Measurements from ENCODE around the gene TACC3. TPM values are rescaled to one million over a fixed set of nuclear protein-coding genes. Genes with fewer than 3 reads are reported as not detected.

The TACC3 gene
- polyA plus RNA-seq, 4 donors = 11.9 to 41.4 (median 18.5) TPM

DNA sequence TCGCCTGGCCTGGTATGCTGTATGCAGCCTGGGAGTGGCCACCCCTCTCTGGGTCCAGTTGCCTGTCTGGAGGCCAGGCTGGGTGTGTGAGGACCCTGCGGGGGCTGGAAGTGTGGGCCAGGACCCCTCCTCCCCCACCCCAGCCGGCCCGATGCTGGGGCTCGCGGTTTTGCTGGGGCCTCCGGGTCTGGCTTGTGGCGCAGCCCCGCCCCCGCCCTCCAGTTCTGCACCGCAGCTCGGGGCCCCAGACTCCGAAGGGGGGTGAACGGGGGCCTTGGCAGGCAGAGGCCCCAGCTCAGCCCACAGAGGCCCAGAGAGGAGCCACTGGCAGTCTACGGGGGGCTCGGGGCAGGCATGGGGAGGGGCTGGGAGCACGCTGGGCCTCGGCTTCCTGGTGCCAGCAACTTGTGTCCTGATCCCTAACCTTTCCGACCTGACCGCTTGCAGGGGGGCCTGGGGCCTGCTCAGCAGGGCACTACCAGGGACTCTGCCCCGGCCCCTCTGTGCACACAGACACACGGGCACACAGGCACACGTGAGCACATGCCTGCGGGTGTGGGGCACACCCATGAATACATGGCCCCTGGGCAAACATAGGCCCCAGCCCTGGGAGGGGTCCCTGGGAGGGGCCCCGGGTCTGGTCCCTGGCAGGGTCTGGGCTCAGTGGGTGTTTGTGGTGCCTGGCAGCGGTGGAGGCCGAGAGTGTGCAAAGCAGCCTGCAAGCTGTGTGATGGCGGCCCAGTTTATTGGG is 50.4 kb downstream of the TACC3 start:
- H3K4me3 ChIP-seq (ENCODE audit: low read depth in 1 of 3, low read length in 3 of 3) = no peak overlapping the region
- peaks cover 0 to 57% (median 0%) of the 10 kb centered on the region in 3 donors for H3K4me1 ChIP-seq (ENCODE audit: control insufficient read depth in 3 of 3, insufficient read depth in 2 of 3, low read depth in 1 of 3, low read length in 2 of 3)
- peak in 1 of 2 donors; percentile 77 for DNase-seq
- FAIRE-seq = no peak
- H3K36me3 ChIP-seq (ENCODE audit: control insufficient read depth in 3 of 3, insufficient read depth in 2 of 3, low read depth in 1 of 3, low read length in 3 of 3) = no peaks in the 10 kb centered on the region
- H3K27ac ChIP-seq (ENCODE audit: low read depth in 1 of 3, low read length in 2 of 3) = peak overlapping the region in 1 of 3 donors; percentile 60
- H3K9me3 ChIP-seq (ENCODE audit: control insufficient read depth in 2 of 2, insufficient read depth in 1 of 2, low read depth in 1 of 2, low read length in 1 of 2) = no peaks in the 10 kb centered on the region
- WGBS, 3 donors = 19 to 36% (median 28%) methylated on average over 22 to 28 of the region's 28 CpGs
- H3K27me3 ChIP-seq (ENCODE audit: control insufficient read depth in 3 of 3, insufficient read depth in 3 of 3, low read length in 3 of 3) = peaks cover 0 to 8% (median 6%) of the 10 kb centered on the region in 3 donors

DNA sequence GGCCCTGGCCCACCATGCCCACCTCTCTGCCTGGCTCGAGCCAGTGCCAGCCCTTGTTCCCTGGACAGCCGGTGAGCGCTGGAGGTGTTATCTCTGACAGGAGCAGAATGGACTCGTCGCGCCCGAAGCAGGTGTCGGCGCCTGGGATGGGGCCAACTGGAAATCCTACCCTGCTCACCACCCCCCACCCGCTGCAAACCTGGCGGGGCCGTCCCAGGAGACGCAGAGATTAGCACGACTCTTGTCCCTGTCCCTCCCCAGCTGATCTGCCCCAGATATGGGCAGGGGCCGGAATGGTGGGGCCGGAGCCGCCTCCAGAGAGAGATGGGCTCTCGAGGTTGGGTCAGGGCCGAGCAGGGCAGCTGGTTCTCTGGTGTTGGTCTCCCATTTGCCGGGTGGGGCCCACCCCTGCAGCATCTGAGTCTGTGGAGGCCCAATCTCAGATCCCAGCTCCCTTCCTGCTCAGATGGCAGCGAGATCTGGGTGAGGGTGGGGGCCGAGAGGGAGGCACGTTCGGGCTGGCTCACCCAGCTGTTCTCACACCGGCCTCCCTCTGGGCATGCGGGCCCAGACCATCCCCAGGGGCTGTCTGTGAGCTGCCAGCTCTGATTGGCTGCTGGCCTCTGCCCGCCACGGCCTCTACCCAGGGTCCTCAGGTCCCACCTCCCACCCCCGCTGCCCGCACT is 51.7 kb downstream of the TACC3 start:
- Histone ChIP-seq H3K4me1 (ENCODE audit: control insufficient read depth in 3 of 3, insufficient read depth in 2 of 3, low read depth in 1 of 3, low read length in 2 of 3) (peaks cover 0 to 61% (median 0%) of the 10 kb centered on the region in 3 donors), H3K36me3 (ENCODE audit: control insufficient read depth in 3 of 3, insufficient read depth in 2 of 3, low read depth in 1 of 3, low read length in 3 of 3) (no peaks in the 10 kb centered on the region), H3K27me3 (ENCODE audit: control insufficient read depth in 3 of 3, insufficient read depth in 3 of 3, low read length in 3 of 3) (peaks cover 0 to 8% (median 6%) of the 10 kb centered on the region in 3 donors), H3K9me3 (ENCODE audit: control insufficient read depth in 2 of 2, insufficient read depth in 1 of 2, low read depth in 1 of 2, low read length in 1 of 2) (no peaks in the 10 kb centered on the region), H3K27ac (ENCODE audit: low read depth in 1 of 3, low read length in 2 of 3) (peak overlapping the region in 1 of 3 donors; percentile 60), H3K4me3 (ENCODE audit: low read depth in 1 of 3, low read length in 3 of 3) (no peak overlapping the region)
- DNase-seq (peak in 1 of 2 donors; percentile 55), FAIRE-seq (no peak)
- 20 to 66% (median 45%) methylated on average over 25 to 30 of the region's 30 CpGs for WGBS, 3 donors

DNA sequence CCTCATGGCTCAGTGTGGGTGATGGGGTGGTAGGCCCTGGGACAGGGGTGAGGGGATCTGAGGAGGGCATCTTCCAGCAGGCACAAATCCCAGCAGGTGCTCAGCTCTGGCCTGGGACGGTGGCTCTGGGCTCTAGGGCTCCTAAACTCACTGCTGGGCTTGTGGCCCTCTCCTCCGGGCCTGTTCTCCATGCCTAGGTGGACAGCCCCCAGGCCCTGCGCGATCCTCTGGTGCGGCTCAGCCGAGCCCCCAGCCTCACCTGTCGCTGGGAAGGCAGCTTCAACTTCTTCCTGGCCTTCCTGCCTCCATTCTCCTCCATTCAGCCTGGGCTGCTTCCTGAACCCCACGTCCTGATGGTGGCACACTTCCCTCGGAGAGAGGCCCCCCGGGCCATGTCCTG is 52.4 kb downstream of the TACC3 start:
- Histone ChIP-seq H3K36me3 (ENCODE audit: control insufficient read depth in 3 of 3, insufficient read depth in 2 of 3, low read depth in 1 of 3, low read length in 3 of 3) (no peaks in the 10 kb centered on the region), H3K4me1 (ENCODE audit: control insufficient read depth in 3 of 3, insufficient read depth in 2 of 3, low read depth in 1 of 3, low read length in 2 of 3) (peaks cover 0 to 60% (median 0%) of the 10 kb centered on the region in 3 donors), H3K27ac (ENCODE audit: low read depth in 1 of 3, low read length in 2 of 3) (no peak overlapping the region), H3K4me3 (ENCODE audit: low read depth in 1 of 3, low read length in 3 of 3) (no peak overlapping the region), H3K9me3 (ENCODE audit: control insufficient read depth in 2 of 2, insufficient read depth in 1 of 2, low read depth in 1 of 2, low read length in 1 of 2) (no peaks in the 10 kb centered on the region), H3K27me3 (ENCODE audit: control insufficient read depth in 3 of 3, insufficient read depth in 3 of 3, low read length in 3 of 3) (peaks cover 0 to 6% (median 3%) of the 10 kb centered on the region in 3 donors)
- DNase-seq (no peak), FAIRE-seq (no peak)
- 78 to 85% (median 84%) methylated on average over 10 of the region's 10 CpGs for WGBS, 3 donors

DNA sequence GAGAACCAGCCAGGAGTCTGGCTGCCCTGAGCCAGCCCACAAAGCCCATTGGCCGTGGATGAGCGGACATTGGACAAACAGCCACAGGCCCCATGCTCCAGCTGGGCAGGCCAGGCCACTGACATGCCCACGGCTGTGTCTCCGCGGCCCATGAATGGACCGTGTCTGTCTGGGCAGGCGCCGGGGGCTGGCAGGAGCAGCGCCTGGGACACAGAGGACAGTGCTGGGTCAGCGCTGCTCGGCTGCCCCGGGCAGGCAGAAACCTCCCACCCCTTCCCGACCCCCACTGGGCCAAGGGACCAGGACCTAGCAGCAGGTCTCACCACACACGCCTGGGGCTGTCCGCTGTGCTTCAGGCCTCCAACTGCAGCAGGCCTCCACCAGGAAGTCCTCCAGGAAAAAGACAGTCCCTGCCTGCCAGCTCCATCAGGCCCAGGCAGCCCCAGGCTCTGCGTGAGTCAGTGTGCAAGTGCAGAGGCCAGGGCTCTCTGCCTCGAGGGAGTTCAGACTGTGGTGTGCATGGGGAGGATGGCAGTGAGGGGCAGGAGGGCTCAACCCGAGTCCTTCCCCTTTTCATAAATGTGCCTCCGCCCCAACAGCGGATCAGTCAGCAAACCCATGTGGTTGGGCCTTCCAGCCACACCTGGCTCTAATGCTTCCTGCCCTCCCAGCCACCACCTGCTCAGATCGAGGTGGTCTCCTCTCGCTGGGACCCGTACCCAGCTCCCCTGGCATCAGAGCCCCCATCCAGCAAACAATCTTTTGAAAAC is 54.6 kb downstream of the TACC3 start:
- 72 to 78% (median 78%) methylated on average over 22 to 23 of the region's 23 CpGs for WGBS, 3 donors
- H3K27ac ChIP-seq (ENCODE audit: low read depth in 1 of 3, low read length in 2 of 3) = no peak overlapping the region
- FAIRE-seq = no peak

DNA sequence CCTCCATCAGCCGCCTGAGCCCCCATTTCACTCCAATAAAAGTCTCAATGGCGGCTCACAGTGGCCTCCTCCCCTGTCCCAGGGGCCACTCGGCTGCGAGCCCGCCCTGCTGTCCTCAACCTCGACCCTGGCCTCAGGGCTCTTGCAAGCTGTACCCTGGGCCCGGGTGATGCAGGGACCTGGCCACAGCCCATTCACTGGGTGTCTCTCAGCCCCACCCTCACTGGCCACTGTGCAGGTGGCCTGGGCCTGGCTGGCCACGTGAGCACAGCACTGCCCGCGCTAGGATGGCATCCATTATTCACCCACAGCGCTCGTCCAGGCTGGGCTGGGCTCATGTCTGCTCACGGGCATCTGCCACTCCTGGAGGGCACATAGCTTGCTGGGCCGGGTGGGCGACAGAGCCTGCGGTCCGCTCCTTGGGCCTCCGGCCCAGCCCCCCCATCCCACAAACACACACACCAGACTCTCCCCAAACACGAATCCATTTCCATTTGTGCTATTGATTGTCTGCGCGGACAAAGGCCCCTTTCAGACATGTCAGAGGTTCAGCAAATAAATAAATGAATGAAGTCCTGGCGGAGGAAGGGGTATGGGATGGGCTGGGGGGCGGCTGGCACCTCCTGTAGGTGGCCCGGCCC is 55.3 kb downstream of the TACC3 start:
- peaks cover 0 to 44% (median 0%) of the 10 kb centered on the region in 3 donors for H3K4me1 ChIP-seq (ENCODE audit: control insufficient read depth in 3 of 3, insufficient read depth in 2 of 3, low read depth in 1 of 3, low read length in 2 of 3)
- no peaks in the 10 kb centered on the region for H3K36me3 ChIP-seq (ENCODE audit: control insufficient read depth in 3 of 3, insufficient read depth in 2 of 3, low read depth in 1 of 3, low read length in 3 of 3)
- no peaks in the 10 kb centered on the region for H3K9me3 ChIP-seq (ENCODE audit: control insufficient read depth in 2 of 2, insufficient read depth in 1 of 2, low read depth in 1 of 2, low read length in 1 of 2)
- FAIRE-seq (no peak), DNase-seq (no peak)
- H3K27ac ChIP-seq (ENCODE audit: low read depth in 1 of 3, low read length in 2 of 3) = no peak overlapping the region
- WGBS, 3 donors = 86 to 89% (median 87%) methylated on average over 24 of the region's 24 CpGs
- no peak overlapping the region for H3K4me3 ChIP-seq (ENCODE audit: low read depth in 1 of 3, low read length in 3 of 3)
- no peaks in the 10 kb centered on the region for H3K27me3 ChIP-seq (ENCODE audit: control insufficient read depth in 3 of 3, insufficient read depth in 3 of 3, low read length in 3 of 3)

More for the DNA sequence above, 54.6 kb downstream of the TACC3 start:
- H3K27me3 ChIP-seq (ENCODE audit: control insufficient read depth in 3 of 3, insufficient read depth in 3 of 3, low read length in 3 of 3) = peaks cover 0 to 6% (median under 1%) of the 10 kb centered on the region in 3 donors
- H3K4me1 ChIP-seq (ENCODE audit: control insufficient read depth in 3 of 3, insufficient read depth in 2 of 3, low read depth in 1 of 3, low read length in 2 of 3) = peaks cover 0 to 51% (median 0%) of the 10 kb centered on the region in 3 donors
- H3K4me3 ChIP-seq (ENCODE audit: low read depth in 1 of 3, low read length in 3 of 3) = no peak overlapping the region
- H3K36me3 ChIP-seq (ENCODE audit: control insufficient read depth in 3 of 3, insufficient read depth in 2 of 3, low read depth in 1 of 3, low read length in 3 of 3) = no peaks in the 10 kb centered on the region
- no peak for DNase-seq
- no peaks in the 10 kb centered on the region for H3K9me3 ChIP-seq (ENCODE audit: control insufficient read depth in 2 of 2, insufficient read depth in 1 of 2, low read depth in 1 of 2, low read length in 1 of 2)

DNA sequence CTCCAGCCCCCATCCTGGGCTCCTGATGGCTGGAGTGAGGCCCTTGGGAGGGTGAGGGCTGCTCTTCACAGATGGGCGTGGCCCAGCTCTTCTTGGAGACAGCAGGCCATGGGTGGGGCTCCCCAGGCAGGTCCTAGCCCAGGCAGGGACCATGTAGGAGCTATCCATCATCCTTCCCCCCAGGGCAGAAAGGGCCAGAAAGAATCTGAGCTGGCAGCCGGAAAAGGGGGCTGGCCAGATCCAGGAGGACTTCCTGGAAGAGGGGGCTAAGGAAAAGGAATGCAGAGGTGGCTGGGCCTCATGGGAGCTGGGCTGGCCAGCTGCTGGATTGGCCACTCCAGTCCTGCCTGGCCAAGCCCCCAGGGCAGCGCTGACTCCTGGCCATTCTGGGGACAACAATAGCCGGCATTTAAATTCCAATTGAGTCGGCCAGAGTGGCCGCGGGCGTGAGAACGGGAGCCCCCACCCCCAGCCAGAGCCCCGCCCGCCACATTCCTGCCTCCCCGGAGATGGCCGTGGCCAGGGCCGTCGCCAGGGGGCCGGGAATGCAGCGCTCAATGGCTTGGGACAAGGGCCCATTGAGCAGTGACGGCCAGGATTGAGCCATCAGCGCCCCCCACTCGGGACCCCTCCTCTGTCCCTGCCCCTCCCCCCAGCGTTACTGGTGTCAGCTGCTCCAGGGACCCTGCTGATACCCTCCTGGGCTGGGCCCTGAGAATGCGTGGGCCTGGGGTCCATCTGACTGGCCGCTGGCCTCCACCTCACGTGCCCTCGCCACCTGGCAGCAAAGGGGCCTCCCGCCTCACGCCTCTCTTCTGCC is 56.7 kb downstream of the TACC3 start:
- FAIRE-seq = no peak
- no peak overlapping the region for H3K27ac ChIP-seq (ENCODE audit: low read depth in 1 of 3, low read length in 2 of 3)

DNA sequence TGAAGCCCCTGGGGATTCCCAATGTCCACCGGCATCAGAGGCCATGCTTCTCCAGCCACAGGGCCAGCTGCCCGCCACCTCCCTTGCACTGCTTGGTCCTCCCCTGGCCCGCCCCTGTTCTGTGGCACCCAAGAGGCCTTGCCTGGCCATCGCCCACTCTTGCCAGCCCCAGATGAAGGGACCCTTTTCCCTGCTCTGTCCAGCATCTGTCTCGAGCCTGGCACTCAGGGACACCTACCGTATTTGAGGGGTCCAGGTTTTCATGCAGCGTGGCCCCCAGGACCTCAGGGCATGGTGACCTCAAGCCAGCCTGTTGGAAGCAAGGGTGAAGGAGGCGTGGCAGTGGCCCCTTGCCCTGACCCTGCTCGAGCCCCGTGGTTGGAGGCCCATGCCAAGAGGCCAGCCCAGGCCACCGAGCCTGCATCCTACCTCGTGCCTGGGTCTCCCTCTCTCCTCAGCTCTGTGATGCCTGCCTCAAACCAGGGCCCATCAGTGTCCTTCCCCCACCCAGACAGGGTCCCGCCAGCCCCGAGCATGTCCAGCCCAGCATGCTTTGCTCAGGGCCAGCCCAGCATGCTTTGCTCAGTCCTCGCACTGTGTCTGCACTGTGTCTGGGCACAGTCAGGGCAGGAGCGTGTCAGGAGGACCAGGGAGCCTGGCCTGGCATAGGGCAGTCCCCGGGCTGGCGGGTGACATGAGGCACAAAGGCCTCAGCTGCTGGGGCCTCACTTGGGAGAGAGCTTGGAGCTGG is 57.5 kb downstream of the TACC3 start:
- FAIRE-seq = no peak
- no peaks in the 10 kb centered on the region for H3K36me3 ChIP-seq (ENCODE audit: control insufficient read depth in 3 of 3, insufficient read depth in 2 of 3, low read depth in 1 of 3, low read length in 3 of 3)
- H3K9me3 ChIP-seq (ENCODE audit: control insufficient read depth in 2 of 2, insufficient read depth in 1 of 2, low read depth in 1 of 2, low read length in 1 of 2) = no peaks in the 10 kb centered on the region
- H3K4me1 ChIP-seq (ENCODE audit: control insufficient read depth in 3 of 3, insufficient read depth in 2 of 3, low read depth in 1 of 3, low read length in 2 of 3) = peaks cover 0 to 25% (median 0%) of the 10 kb centered on the region in 3 donors
- no peak overlapping the region for H3K27ac ChIP-seq (ENCODE audit: low read depth in 1 of 3, low read length in 2 of 3)
- no peak overlapping the region for H3K4me3 ChIP-seq (ENCODE audit: low read depth in 1 of 3, low read length in 3 of 3)
- H3K27me3 ChIP-seq (ENCODE audit: control insufficient read depth in 3 of 3, insufficient read depth in 3 of 3, low read length in 3 of 3) = no peaks in the 10 kb centered on the region
- DNase-seq = no peak
- 74 to 85% (median 85%) methylated on average over 15 to 18 of the region's 18 CpGs for WGBS, 3 donors

More for the DNA sequence above, 56.7 kb downstream of the TACC3 start:
- H3K4me3 ChIP-seq (ENCODE audit: low read depth in 1 of 3, low read length in 3 of 3) = no peak overlapping the region
- H3K9me3 ChIP-seq (ENCODE audit: control insufficient read depth in 2 of 2, insufficient read depth in 1 of 2, low read depth in 1 of 2, low read length in 1 of 2) = no peaks in the 10 kb centered on the region
- H3K4me1 ChIP-seq (ENCODE audit: control insufficient read depth in 3 of 3, insufficient read depth in 2 of 3, low read depth in 1 of 3, low read length in 2 of 3) = peaks cover 0 to 30% (median 0%) of the 10 kb centered on the region in 3 donors
- H3K27me3 ChIP-seq (ENCODE audit: control insufficient read depth in 3 of 3, insufficient read depth in 3 of 3, low read length in 3 of 3) = no peaks in the 10 kb centered on the region
- DNase-seq = peak in 1 of 2 donors; percentile 28
- 45 to 57% (median 55%) methylated on average over 17 to 27 of the region's 27 CpGs for WGBS, 3 donors
- H3K36me3 ChIP-seq (ENCODE audit: control insufficient read depth in 3 of 3, insufficient read depth in 2 of 3, low read depth in 1 of 3, low read length in 3 of 3) = no peaks in the 10 kb centered on the region
